Spleen (tissue), 11 donors: ENCODE measurements around the gene ILKAP. TPM values are rescaled to one million over a fixed set of nuclear protein-coding genes. Genes with fewer than 3 reads are reported as not detected.

ENCODE experiments used
- DNase-seq: peaks from one replicate; pipeline ENCODE4 v3.0.0-alpha.2; 2020
- H3K27ac ChIP-seq, 8 donors: fragments of 200-600 bp; sonication (generic) in 7 of 8; 1 replicate in 4 of 8; 2 replicates in 4 of 8; pipeline versions ENCODE4 v1.5.0 to v1.8.0; 2016 to 2021; ENCODE audit warnings: inconsistent platforms in 4 of 8, mild to moderate bottlenecking in 4 of 8, moderate library complexity in 1 of 8
- H3K27me3 ChIP-seq, 7 donors: fragments of 200-600 bp; sonication (generic) in 6 of 7; replicated peaks in 1 of 7; 1 replicate in 4 of 7; 2 replicates in 3 of 7; pipeline versions ENCODE4 v1.5.0 to v1.8.0; 2016 to 2021; ENCODE audit warnings: inconsistent platforms in 3 of 7, mild to moderate bottlenecking in 1 of 7
- H3K36me3 ChIP-seq, 6 donors: fragments of 200-600 bp; sonication (generic) in 5 of 6; 1 replicate in 4 of 6; 2 replicates in 2 of 6; pipeline versions ENCODE4 v1.5.0 to v1.8.0; 2016 to 2021; ENCODE audit warnings: inconsistent platforms in 2 of 6
- H3K4me1 ChIP-seq, 6 donors: fragments of 200-600 bp; sonication (generic) in 5 of 6; 1 replicate in 3 of 6; 2 replicates in 3 of 6; pipeline versions ENCODE4 v1.5.0 to v1.8.0; 2016 to 2021; ENCODE audit warnings: inconsistent platforms in 3 of 6
- H3K4me3 ChIP-seq, 8 donors: fragments of 200-600 bp; sonication (generic) in 7 of 8; 1 replicate in 4 of 8; 2 replicates in 4 of 8; pipeline versions ENCODE4 v1.5.0 to v1.8.0; 2016 to 2021; ENCODE audit warnings: inconsistent platforms in 4 of 8, mild to moderate bottlenecking in 4 of 8, moderate library complexity in 2 of 8
- H3K9me3 ChIP-seq, 8 donors: fragments of 200-600 bp; sonication (generic) in 7 of 8; 1 replicate in 4 of 8; 2 replicates in 4 of 8; pipeline versions ENCODE4 v1.5.0 to v1.8.0; 2016 to 2021; ENCODE audit warnings: inconsistent platforms in 4 of 8
- POLR2A ChIP-seq, 3 donors: fragments of 450-650 bp; IDR thresholded peaks; one replicate each; pipeline ENCODE4 v1.5.1; 2017; ENCODE audit warnings: antibody characterized with exemption in 3 of 3, mild to moderate bottlenecking in 1 of 3
- POLR2AphosphoS5 ChIP-seq, 3 donors: sonication (generic); formaldehyde crosslinking; IDR thresholded peaks; one replicate each; pipeline ENCODE4 v1.5.1; 2017; ENCODE audit warnings: antibody characterized with exemption in 3 of 3
- WGBS, 5 donors: extraction: QIAGEN DNeasy Blood & Tissue Kit in 3 of 5; methylation state at CpG; one replicate each; pipeline versions ENCODE4 v1.1.5 to v1.1.7; 2013 to 2018; 5-methylcytosine and 5-hydroxymethylcytosine counted together
- intact Hi-C: fragments of 100-400 bp; cut with DNase I; formaldehyde crosslinking; loops from one replicate; pipeline ENCODE4 v1.15.0; 2023; ENCODE audit warnings: low total_unique reads
- polyA plus RNA-seq, 3 donors: library from polyadenylated mRNA; stranded (reverse); fragments of 200-250 nt; gene quantifications; one replicate each; pipeline ENCODE4 v1.2.1, GENCODE V29; 2013
- total RNA-seq, 7 donors: library from RNA; depleted of rRNA in 3 of 7; stranded (reverse); fragments of >200 nt in 3 of 7; fragmentation: NEBNext Ultra II Directional in 4 of 7; extraction: Animal tissue kit (Norgen Biotek cat#: 25700) in 4 of 7; gene quantifications; one replicate each; pipeline versions ENCODE4 v1.1.0 to v1.2.1, GENCODE V29; 2016 to 2021
- TF ChIP-seq, protein P1 (sequence below), 11 experiments: fragments of 200-600 bp in 7 of 11; fragments of 450-650 bp in 4 of 11; sonication (generic) in 4 of 11; IDR thresholded peaks in 8 of 11; conservative IDR thresholded peaks in 3 of 11; 1 replicate in 7 of 11; 2 replicates in 4 of 11; pipeline versions ENCODE4 v1.4.0 to v1.8.0; 2016 to 2021; ENCODE audit warnings: antibody characterized with exemption in 11 of 11, inconsistent platforms in 4 of 11, mild to moderate bottlenecking in 1 of 11
- donor health status: healthy with polysubstance abuse.
- donor health status: DM: no; HTN: no; CAD: no; lungs with moderate emphysema.
- donor health status: DM: no; HTN: no; CAD: no.
- donor health status: Bipolar disorder and iron deficiency.
- donor health status: healthy.
- donor health status: DM: no; HTN: no; CAD: no.
- donor health status: DM: yes; HTN: yes; CAD: no.

Gene ILKAP
- total and polyA plus RNA-seq, 10 donors = 39.7 to 64.5 (median 50.1) TPM

DNA sequence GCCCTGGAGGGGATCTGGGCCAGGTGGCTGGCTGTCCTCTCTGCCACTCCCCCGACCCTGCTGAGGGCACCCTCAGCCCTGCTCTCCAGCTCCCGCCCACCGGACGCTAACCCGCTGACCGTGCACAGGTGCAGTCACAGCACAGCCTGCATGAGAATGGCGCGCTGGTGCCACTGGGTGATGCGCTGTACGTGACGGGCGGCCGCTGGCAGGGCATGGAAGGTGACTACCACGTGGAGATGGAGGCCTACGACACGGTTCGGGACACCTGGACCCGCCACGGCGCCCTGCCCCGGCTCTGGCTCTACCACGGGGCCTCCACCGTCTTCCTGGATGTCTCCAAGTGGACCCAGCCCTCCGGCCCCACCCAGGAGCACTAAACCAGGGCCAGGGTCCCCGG, 52.8 kb downstream of the ILKAP start:
- DNase-seq = no peak
- intact Hi-C loops = no loop called here

DNA sequence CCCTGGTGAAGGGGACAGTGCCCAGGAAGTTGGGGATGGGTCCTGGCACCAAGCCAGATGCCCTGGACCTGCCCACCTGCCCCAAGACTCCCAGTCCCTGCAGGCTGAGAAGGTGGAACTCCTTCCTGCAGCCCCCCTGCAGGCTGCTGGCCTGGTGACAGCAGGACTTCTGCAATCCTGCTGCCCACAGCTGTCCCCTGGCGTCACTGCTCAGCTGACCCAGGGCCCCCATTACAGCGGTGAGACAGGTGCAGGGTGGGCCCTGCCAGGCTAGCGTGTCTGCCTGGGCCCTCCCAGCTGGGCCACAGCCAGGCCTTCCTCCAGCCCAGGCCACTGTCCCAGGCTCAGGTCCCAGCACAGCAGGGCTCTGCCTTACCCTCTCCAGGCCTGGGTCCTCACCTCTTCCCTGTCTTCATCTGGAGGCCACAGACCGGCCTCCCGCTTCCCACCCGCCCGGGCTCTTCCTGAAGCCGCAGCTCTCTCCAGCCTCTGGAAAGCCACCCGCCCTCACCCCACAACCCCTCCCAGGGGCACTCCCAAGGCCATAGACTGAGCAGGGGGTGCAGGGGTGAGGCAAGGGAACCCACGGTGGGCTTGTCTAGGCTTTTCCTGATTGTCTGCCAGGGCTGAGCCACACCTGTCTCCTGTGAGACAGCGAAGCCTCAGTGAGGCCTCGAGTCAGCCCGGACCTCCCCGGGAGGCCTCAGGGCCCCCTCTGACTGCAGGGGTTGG, 53.5 kb downstream of the ILKAP start:
- no peak for TF ChIP-seq POLR2A (IDR thresholded peaks at IDR 0.05)
- TF ChIP-seq, protein P1, sequence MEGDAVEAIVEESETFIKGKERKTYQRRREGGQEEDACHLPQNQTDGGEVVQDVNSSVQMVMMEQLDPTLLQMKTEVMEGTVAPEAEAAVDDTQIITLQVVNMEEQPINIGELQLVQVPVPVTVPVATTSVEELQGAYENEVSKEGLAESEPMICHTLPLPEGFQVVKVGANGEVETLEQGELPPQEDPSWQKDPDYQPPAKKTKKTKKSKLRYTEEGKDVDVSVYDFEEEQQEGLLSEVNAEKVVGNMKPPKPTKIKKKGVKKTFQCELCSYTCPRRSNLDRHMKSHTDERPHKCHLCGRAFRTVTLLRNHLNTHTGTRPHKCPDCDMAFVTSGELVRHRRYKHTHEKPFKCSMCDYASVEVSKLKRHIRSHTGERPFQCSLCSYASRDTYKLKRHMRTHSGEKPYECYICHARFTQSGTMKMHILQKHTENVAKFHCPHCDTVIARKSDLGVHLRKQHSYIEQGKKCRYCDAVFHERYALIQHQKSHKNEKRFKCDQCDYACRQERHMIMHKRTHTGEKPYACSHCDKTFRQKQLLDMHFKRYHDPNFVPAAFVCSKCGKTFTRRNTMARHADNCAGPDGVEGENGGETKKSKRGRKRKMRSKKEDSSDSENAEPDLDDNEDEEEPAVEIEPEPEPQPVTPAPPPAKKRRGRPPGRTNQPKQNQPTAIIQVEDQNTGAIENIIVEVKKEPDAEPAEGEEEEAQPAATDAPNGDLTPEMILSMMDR (IDR thresholded peaks at IDR 0.05 in 8 of 11, conservative IDR thresholded peaks at IDR 0.05 in 3 of 11) = no peak
- TF ChIP-seq POLR2AphosphoS5 (IDR thresholded peaks at IDR 0.05) = no peak
- 73 to 82% (median 77%) methylated on average over 10 to 14 of the region's 14 CpGs for WGBS, 5 donors
- intact Hi-C loops = no loop called here

More for the DNA sequence above, 52.8 kb downstream of the ILKAP start:
- TF ChIP-seq, protein P1 (IDR thresholded peaks at IDR 0.05 in 8 of 11, conservative IDR thresholded peaks at IDR 0.05 in 3 of 11) = no peak
- TF ChIP-seq POLR2A (IDR thresholded peaks at IDR 0.05) (no peak), POLR2AphosphoS5 (IDR thresholded peaks at IDR 0.05) (no peak)
- no peaks in the 10 kb centered on the region for H3K9me3 ChIP-seq
- H3K4me1 ChIP-seq = peaks cover 0 to 10% (median 0%) of the 10 kb centered on the region in 6 donors
- no peak overlapping the region for H3K27ac ChIP-seq
- no peak overlapping the region for H3K4me3 ChIP-seq
- H3K27me3 ChIP-seq = no peaks in the 10 kb centered on the region
- 90 to 96% (median 94%) methylated on average over 9 to 25 of the region's 25 CpGs for WGBS, 5 donors
- H3K36me3 ChIP-seq = no peaks in the 10 kb centered on the region

DNA sequence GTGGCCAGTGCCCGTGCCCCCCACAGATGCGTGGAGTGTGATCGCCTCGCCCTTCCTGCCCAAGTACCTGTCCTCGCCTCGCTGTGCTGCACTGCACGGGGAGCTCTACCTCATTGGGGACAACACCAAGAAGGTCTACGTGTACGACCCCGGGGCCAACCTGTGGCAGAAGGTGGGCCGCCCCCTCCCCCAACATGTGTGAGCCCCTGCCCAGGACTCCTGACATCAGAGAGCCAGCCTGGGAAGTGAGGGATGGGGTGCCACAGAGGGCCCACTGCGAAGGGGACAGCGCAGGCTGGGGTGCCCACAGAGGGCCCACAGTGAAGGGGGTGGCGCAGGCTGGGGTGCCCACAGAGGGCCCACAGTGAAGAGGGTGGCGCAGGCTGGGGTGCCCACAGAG, 54.5 kb downstream of the ILKAP start:
- Histone ChIP-seq H3K4me1 (peaks cover 0 to 10% (median 0%) of the 10 kb centered on the region in 6 donors), H3K9me3 (no peaks in the 10 kb centered on the region), H3K27me3 (no peaks in the 10 kb centered on the region), H3K4me3 (no peak overlapping the region), H3K36me3 (no peaks in the 10 kb centered on the region), H3K27ac (no peak overlapping the region)
- 88 to 93% (median 92%) methylated on average over 14 to 15 of the region's 15 CpGs for whole genome bisulfite sequencing, 5 donors
- intact Hi-C loops = no loop called here
- no peak for TF ChIP-seq POLR2A (IDR thresholded peaks at IDR 0.05)
- TF ChIP-seq, protein P1 (IDR thresholded peaks at IDR 0.05 in 8 of 11, conservative IDR thresholded peaks at IDR 0.05 in 3 of 11) = no peak
- no peak for DNase-seq

More for the DNA sequence above, 53.5 kb downstream of the ILKAP start:
- H3K9me3 ChIP-seq = no peaks in the 10 kb centered on the region
- H3K36me3 ChIP-seq = no peaks in the 10 kb centered on the region
- no peak overlapping the region for H3K27ac ChIP-seq
- H3K27me3 ChIP-seq = no peaks in the 10 kb centered on the region
- peaks cover 0 to 10% (median 0%) of the 10 kb centered on the region in 6 donors for H3K4me1 ChIP-seq
- no peak for DNase-seq
- H3K4me3 ChIP-seq = no peak overlapping the region

DNA sequence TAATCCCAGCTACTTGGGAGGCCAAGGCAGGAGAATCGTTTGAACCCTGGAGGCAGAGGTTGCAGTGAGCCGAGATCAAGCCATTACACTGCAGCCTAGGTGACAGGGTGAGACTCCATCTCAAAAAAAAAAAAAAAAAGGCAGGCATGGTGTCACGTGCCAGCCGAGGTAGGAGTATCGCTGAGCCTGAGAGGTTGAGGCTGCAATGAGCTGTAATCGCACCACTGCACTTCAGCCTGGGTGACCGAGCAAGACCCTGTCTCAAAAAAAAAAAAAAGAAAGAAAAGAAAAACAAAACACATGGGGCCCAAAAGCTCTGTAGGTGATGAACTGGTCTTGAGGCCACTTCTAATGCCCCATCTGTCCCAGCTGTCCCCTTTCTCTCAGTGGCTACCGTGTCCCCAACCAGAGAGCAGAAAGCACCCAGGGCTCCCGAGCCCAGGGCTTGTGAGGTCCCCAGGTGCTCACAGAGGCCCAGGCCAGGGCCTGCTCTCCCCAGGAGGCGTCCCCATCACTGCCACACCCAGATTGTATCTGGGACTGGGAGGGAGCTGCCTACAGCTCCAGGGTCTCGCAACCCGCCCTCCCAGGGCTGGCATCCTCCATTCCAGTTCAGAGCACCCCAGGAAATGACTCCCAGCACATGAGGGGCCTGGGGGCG, 56.5 kb downstream of the ILKAP start:
- intact Hi-C loops = no loop called here

More for the DNA sequence above, 56.5 kb downstream of the ILKAP start:
- Histone ChIP-seq H3K27ac (no peak overlapping the region), H3K27me3 (no peaks in the 10 kb centered on the region), H3K36me3 (no peaks in the 10 kb centered on the region), H3K4me1 (peaks cover 0 to 10% (median 0%) of the 10 kb centered on the region in 6 donors), H3K4me3 (no peak overlapping the region), H3K9me3 (no peaks in the 10 kb centered on the region)
- TF ChIP-seq, protein P1 (IDR thresholded peaks at IDR 0.05 in 8 of 11, conservative IDR thresholded peaks at IDR 0.05 in 3 of 11) = no peak
- TF ChIP-seq POLR2A (IDR thresholded peaks at IDR 0.05) = no peak
- TF ChIP-seq POLR2AphosphoS5 (IDR thresholded peaks at IDR 0.05) = no peak
- 80 to 88% (median 85%) methylated on average over 10 to 13 of the region's 13 CpGs for WGBS, 5 donors
- no peak for DNase-seq
